Naive thymus-derived CD4-positive, alpha-beta T cell (primary cell): ENCODE results near the gene C1QTNF7. TPM values are rescaled to one million over a fixed set of nuclear protein-coding genes. Genes with fewer than 3 reads are reported as not detected.

Experiments
- ATAC-seq: fragments of 150-1000 bp; cut with Tn5 transposase; 2 replicates; pipeline ENCODE4 v1.10.0; 2021; ENCODE audit warnings: mild to moderate bottlenecking, moderate library complexity
- CTCF ChIA-PET: fragments of 350-600 bp; sonication (Branson Sonifier 250); formaldehyde crosslinking; loops from one replicate; lab custom pipeline; 2021; ENCODE audit warnings: antibody characterized with exemption; lab: Charles Lee
- POLR2A ChIA-PET: fragments of 350-600 bp; sonication (Branson Sonifier 250); formaldehyde crosslinking; loops from one replicate; lab custom pipeline; 2021; ENCODE audit warnings: antibody characterized with exemption, inconsistent platforms; lab: Charles Lee
- DNase-seq, 9 donors: peaks; one replicate each; pipeline versions ENCODE4 v3.0.0 to v3.0.0-alpha.2; 2020 to 2022; ENCODE audit warnings: mixed read lengths in 1 of 9
- H3K27ac ChIP-seq: one replicate; pipeline ENCODE4 v1.7.0; 2013; ENCODE audit warnings: mild to moderate bottlenecking, low read depth, low read length, moderate library complexity
- H3K27me3 ChIP-seq, 2 donors: one replicate each; pipeline ENCODE4 v1.7.0; 2013; ENCODE audit warnings: low read length in 2 of 2, mild to moderate bottlenecking in 2 of 2, moderate library complexity in 2 of 2; ENCODE audit not compliant: control insufficient read depth in 2 of 2, insufficient read depth in 2 of 2
- H3K36me3 ChIP-seq, 3 experiments: 1 replicate in 2 of 3; 2 replicates in 1 of 3; pipeline ENCODE4 v1.7.0; 2013; ENCODE audit warnings: low read length in 3 of 3, mild to moderate bottlenecking in 3 of 3, moderate library complexity in 1 of 3; ENCODE audit not compliant: insufficient read depth in 3 of 3, control insufficient read depth in 2 of 3
- H3K4me1 ChIP-seq, 2 donors: one replicate each; pipeline ENCODE4 v1.7.0; 2013; ENCODE audit warnings: low read length in 2 of 2, mild to moderate bottlenecking in 2 of 2, moderate library complexity in 1 of 2; ENCODE audit not compliant: control insufficient read depth in 2 of 2, insufficient read depth in 2 of 2
- H3K4me3 ChIP-seq: 2 replicates; pipeline ENCODE4 v1.7.0; 2013; ENCODE audit warnings: mild to moderate bottlenecking, low read length
- H3K9me3 ChIP-seq, 3 experiments: 1 replicate in 2 of 3; 2 replicates in 1 of 3; pipeline ENCODE4 v1.7.0; 2013; ENCODE audit warnings: low read length in 3 of 3; ENCODE audit not compliant: control insufficient read depth in 2 of 3
- H3K27ac Mint-ChIP-seq, 9 donors: one replicate each; pipeline ENCODE4 v1.8.0; 2020 to 2022; ENCODE audit warnings: mixed read lengths in 9 of 9, mild to moderate bottlenecking in 8 of 9, moderate library complexity in 5 of 9, inconsistent platforms in 2 of 9
- H3K27me3 Mint-ChIP-seq, 5 donors: one replicate each; pipeline ENCODE4 v1.8.0; 2021 to 2022; ENCODE audit warnings: mixed read lengths in 5 of 5, mild to moderate bottlenecking in 1 of 5
- H3K36me3 Mint-ChIP-seq, 5 donors: one replicate each; pipeline ENCODE4 v1.8.0; 2020 to 2022; ENCODE audit warnings: mixed read lengths in 5 of 5, mild to moderate bottlenecking in 3 of 5, inconsistent platforms in 1 of 5
- H3K4me1 Mint-ChIP-seq, 7 donors: one replicate each; pipeline ENCODE4 v1.8.0; 2020 to 2022; ENCODE audit warnings: mixed read lengths in 7 of 7, mild to moderate bottlenecking in 3 of 7, inconsistent platforms in 1 of 7
- H3K4me3 Mint-ChIP-seq, 10 donors: one replicate each; pipeline ENCODE4 v1.8.0; 2020 to 2022; ENCODE audit warnings: mild to moderate bottlenecking in 10 of 10, mixed read lengths in 10 of 10, moderate library complexity in 6 of 10, inconsistent platforms in 2 of 10
- H3K9me3 Mint-ChIP-seq, 11 donors: one replicate each; pipeline ENCODE4 v1.8.0; 2020 to 2022; ENCODE audit warnings: mixed read lengths in 11 of 11, mild to moderate bottlenecking in 4 of 11, inconsistent platforms in 1 of 11, moderate library complexity in 1 of 11
- intact Hi-C, 2 donors: fragments of 100-400 bp; cut with micrococcal nuclease; formaldehyde crosslinking; loops; one replicate each; pipeline ENCODE4 v1.15.1; 2023
- polyA plus RNA-seq, 2 donors: library from polyadenylated mRNA; unstranded; fragments of 300-500 nt; fragmentation: Illumina TruSeq; gene quantifications; one replicate each; pipeline ENCODE4 v1.2.3, GENCODE V29; 2021
- total RNA-seq, 6 experiments: library from RNA in 5 of 6; stranded (reverse) in 5 of 6; gene quantifications; 1 replicate in 5 of 6; 2 replicates in 1 of 6; pipeline ENCODE4 v1.2.3 and lab custom pipeline; 2021 to 2026

The C1QTNF7 gene
- total and polyA plus RNA-seq, 7 experiments from 2014 or later: 0.27 TPM; not detected in 6

DNA sequence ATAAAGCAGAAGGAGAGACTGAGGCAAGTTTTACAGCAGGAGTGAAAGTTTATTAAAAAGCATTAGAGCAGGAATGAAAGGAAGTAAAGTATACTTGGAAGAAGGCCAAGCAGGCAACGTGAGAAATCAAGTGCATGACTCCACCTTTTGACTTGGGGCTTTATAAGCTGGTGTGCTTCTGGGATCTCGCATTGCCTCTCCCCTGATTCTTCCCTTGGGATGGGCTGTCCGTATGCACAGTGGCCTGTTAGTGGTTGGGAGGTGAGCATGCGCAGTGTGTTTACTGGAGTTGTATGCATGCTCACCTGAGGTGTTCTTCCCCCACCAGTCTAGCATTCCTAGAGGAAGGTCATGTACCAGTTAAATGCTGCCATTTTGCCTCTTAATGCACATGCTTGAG, 29.1 kb upstream of the C1QTNF7 start:
- peaks cover 7 to 34% of the 10 kb centered on the region in 2 donors for H3K4me1 ChIP-seq
- peak in 1 of 9 donors; percentile 7 for DNase-seq
- H3K27ac Mint-ChIP-seq: peak overlapping the region in 8 of 9 donors; percentile 43 to 91 (median 76)
- no peaks in the 10 kb centered on the region for H3K9me3 Mint-ChIP-seq
- intact Hi-C loops: loop anchor here in 1 of 2 donors (5.0 kb wide), 1 partner anchor 1741 kb away; no protein-coding TSS in a partner anchor
- no peaks in the 10 kb centered on the region for H3K27me3 Mint-ChIP-seq
- peak overlapping the region in 3 of 10 donors; percentile 8 to 32 (median 15) for H3K4me3 Mint-ChIP-seq
- CTCF ChIA-PET: interaction anchor here (1.1 to 3.9 kb wide), 4 partner anchors 10 to 59 kb away, joined by 3 to 25 read pairs (median 10); no protein-coding TSS in a partner anchor
- no peak for ATAC-seq
- no peaks in the 10 kb centered on the region for H3K36me3 Mint-ChIP-seq
- H3K27me3 ChIP-seq: no peaks in the 10 kb centered on the region
- POLR2A ChIA-PET: no interaction called here
- no peak overlapping the region for H3K27ac ChIP-seq
- no peak overlapping the region for H3K4me3 ChIP-seq
- H3K36me3 ChIP-seq: no peaks in the 10 kb centered on the region
- H3K9me3 ChIP-seq: no peaks in the 10 kb centered on the region
- H3K4me1 Mint-ChIP-seq: peaks cover 17 to 73% (median 59%) of the 10 kb centered on the region in 7 donors

DNA sequence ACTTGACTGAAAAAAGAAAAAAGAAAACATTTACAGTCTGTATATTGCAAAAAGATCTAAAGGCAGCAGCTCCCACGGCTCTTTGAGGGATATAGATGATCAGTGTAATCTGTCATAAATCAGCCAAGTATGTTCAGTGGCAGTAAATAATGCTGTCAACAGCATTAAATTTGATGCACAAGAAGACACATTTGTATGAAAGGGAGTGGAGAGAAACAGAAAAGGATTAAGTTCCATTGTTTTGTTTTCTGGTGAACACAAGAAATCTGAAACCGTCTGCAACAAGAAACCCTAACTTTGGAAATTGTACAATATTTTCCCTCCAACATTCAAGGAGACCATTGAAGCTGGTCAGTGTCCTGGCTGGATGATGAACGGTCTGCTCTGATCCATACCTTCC, 27.6 kb upstream of the C1QTNF7 start:
- POLR2A ChIA-PET: interaction anchor here (0.5 to 1.9 kb wide), 4 partner anchors 11 to 397 kb away, joined by 3 to 6 read pairs (median 4); no protein-coding TSS in a partner anchor
- peak overlapping the region; percentile 56 for H3K27ac ChIP-seq

DNA sequence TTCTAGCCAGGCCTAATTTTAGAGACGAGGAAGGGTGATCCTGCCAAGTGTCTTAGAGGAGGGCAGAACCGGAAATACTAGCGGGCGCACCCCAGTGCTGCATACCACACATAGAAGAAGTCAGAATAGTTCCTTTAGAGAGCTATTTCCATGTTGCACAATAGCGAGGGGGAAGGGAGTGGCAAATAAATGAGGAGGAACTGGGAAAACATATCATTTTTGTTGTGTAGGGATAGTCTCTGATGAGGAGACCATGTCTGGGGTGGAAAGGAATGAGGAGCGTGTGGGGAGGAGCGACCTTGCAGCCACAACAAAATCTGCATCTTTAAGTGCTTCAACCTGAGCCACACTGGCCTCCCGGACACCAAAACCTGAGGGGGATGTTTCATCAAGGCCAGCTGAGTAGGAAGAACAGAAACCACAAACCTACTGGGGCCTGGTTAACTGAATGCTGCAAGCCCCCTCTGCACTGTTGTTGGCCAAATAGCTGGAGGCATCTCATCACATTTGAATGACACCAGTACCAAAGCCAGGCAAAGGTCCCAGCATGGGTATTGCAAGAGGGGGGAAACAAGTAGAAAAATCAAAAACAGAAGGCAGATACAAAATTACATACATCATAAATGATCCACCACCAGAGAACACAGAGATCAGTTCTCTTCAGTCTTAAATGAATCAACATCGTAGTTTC, 26.7 kb upstream of the C1QTNF7 start:
- ATAC-seq (peak; percentile 77), DNase-seq (peak in 7 of 9 donors; percentile 17 to 46 (median 34))
- peak overlapping the region; percentile 34 for H3K4me3 ChIP-seq
- H3K9me3 Mint-ChIP-seq: no peaks in the 10 kb centered on the region
- no peaks in the 10 kb centered on the region for H3K36me3 ChIP-seq
- peak overlapping the region; percentile 69 to 92 (median 80) for H3K4me3 Mint-ChIP-seq
- H3K4me1 ChIP-seq: peaks cover 7 to 34% of the 10 kb centered on the region in 2 donors
- H3K27ac Mint-ChIP-seq: peak overlapping the region; percentile 63 to 95 (median 87)
- H3K27ac ChIP-seq: peak overlapping the region; percentile 56
- H3K36me3 Mint-ChIP-seq: no peaks in the 10 kb centered on the region
- peaks cover 17 to 76% (median 70%) of the 10 kb centered on the region in 7 donors for H3K4me1 Mint-ChIP-seq
- peaks cover 0 to 6% (median 0%) of the 10 kb centered on the region in 5 donors for H3K27me3 Mint-ChIP-seq
- H3K27me3 ChIP-seq: no peaks in the 10 kb centered on the region
- ChIA-PET POLR2A (interaction anchor here (0.7 to 1.9 kb wide), 6 partner anchors 9 to 572 kb away, joined by 3 to 6 read pairs (median 4); no protein-coding TSS in a partner anchor), CTCF (interaction anchor here (1.0 to 1.3 kb wide), 2 partner anchors 168 to 169 kb away, joined by 4 to 7 read pairs; no protein-coding TSS in a partner anchor)
- intact Hi-C loops: loop anchor here (1.0 to 10.0 kb wide), 6 partner anchors 9 to 824 kb away; partner anchors contain the start of gene TAPT1 (in 1 of the 2)
- no peaks in the 10 kb centered on the region for H3K9me3 ChIP-seq

More for the DNA sequence above, 27.6 kb upstream of the C1QTNF7 start:
- CTCF ChIA-PET: interaction anchor here (0.6 to 0.7 kb wide), 2 partner anchors 27 to 57 kb away, joined by 3 to 4 read pairs; no protein-coding TSS in a partner anchor
- Histone ChIP-seq H3K9me3 (no peaks in the 10 kb centered on the region), H3K36me3 (no peaks in the 10 kb centered on the region), H3K27me3 (no peaks in the 10 kb centered on the region), H3K4me1 (peaks cover 7 to 34% of the 10 kb centered on the region in 2 donors), H3K4me3 (no peak overlapping the region)
- intact Hi-C loops: loop anchor here (2.0 to 10.0 kb wide), 4 partner anchors 15 to 825 kb away; partner anchors contain the start of gene TAPT1 (in 1 of the 2)
- peak overlapping the region in 4 of 10 donors; percentile 48 to 92 (median 78) for H3K4me3 Mint-ChIP-seq
- H3K27me3 Mint-ChIP-seq: no peaks in the 10 kb centered on the region
- H3K9me3 Mint-ChIP-seq: no peaks in the 10 kb centered on the region
- no peak for DNase-seq
- peak overlapping the region in 7 of 9 donors; percentile 16 to 95 (median 89) for H3K27ac Mint-ChIP-seq
- H3K4me1 Mint-ChIP-seq: peaks cover 17 to 70% (median 64%) of the 10 kb centered on the region in 7 donors
- H3K36me3 Mint-ChIP-seq: no peaks in the 10 kb centered on the region
- no peak for ATAC-seq

DNA sequence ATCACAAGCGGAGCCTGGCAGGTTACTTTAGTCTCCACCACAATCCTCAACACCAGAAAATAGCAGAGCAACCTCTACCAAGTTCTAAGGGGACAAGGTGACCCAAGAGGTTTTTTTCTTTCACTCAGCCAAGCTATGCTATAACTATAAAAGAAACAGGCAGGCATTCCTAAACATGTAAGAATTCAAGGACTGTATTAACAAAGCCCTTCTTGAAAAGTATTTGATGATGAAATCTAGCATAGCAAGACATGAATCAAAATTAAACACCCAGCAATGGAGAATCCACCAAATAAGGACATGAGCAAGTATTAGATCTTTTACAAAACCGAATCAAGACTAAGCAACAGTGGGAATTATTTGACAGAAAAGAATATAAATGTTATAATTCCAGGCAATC, 25.7 kb upstream of the C1QTNF7 start:
- H3K4me1 Mint-ChIP-seq: peaks cover 17 to 73% (median 66%) of the 10 kb centered on the region in 7 donors
- Histone ChIP-seq H3K36me3 (no peaks in the 10 kb centered on the region), H3K27ac (peak overlapping the region; percentile 56), H3K4me1 (peaks cover 7 to 34% of the 10 kb centered on the region in 2 donors), H3K9me3 (no peaks in the 10 kb centered on the region), H3K27me3 (no peaks in the 10 kb centered on the region), H3K4me3 (peak overlapping the region; percentile 34)
- POLR2A ChIA-PET: interaction anchor here (1.0 to 1.9 kb wide), 3 partner anchors 9 to 401 kb away, joined by 3 to 6 read pairs (median 5); no protein-coding TSS in a partner anchor
- DNase-seq: no peak
- ATAC-seq: no peak
- H3K4me3 Mint-ChIP-seq: peak overlapping the region in 9 of 10 donors; percentile 25 to 92 (median 80)
- H3K27me3 Mint-ChIP-seq: peaks cover 0 to 6% (median 0%) of the 10 kb centered on the region in 5 donors
- H3K27ac Mint-ChIP-seq: peak overlapping the region in 8 of 9 donors; percentile 68 to 95 (median 88)
- intact Hi-C loops: loop anchor here (5.0 to 10.0 kb wide), 2 partner anchors 250 to 823 kb away; partner anchors contain the start of gene TAPT1 (in 1 of the 2)
- CTCF ChIA-PET: interaction anchor here (1.0 to 1.3 kb wide), 2 partner anchors 169 to 171 kb away, joined by 4 to 7 read pairs; no protein-coding TSS in a partner anchor
- no peaks in the 10 kb centered on the region for H3K9me3 Mint-ChIP-seq
- H3K36me3 Mint-ChIP-seq: no peaks in the 10 kb centered on the region

DNA sequence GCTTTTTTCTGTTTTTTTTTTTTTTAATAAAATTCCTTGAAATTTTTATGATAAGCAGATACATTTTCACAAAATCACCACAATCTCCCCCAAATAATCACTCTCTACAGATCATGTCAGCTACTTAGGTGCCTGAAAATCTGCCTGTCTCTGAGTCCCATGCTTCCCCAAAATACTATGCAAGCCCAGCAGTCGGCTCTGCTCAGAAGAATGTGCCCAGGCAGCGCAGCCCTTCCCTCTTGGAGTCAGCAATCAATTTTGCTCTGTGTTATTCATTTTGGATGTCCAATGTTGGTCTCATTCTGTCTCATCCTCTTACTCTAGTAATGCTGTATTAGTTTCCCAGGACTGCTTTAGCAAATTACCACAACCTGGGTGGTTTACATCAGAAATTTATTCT, 24.9 kb upstream of the C1QTNF7 start:
- H3K9me3 Mint-ChIP-seq: no peaks in the 10 kb centered on the region
- H3K36me3 ChIP-seq: no peaks in the 10 kb centered on the region
- peaks cover 17 to 72% (median 64%) of the 10 kb centered on the region in 7 donors for H3K4me1 Mint-ChIP-seq
- POLR2A ChIA-PET: no interaction called here
- peak overlapping the region; percentile 30 for H3K27ac ChIP-seq
- intact Hi-C loops: loop anchor here (5.0 to 10.0 kb wide), 2 partner anchors 249 to 822 kb away; partner anchors contain the start of gene TAPT1 (in 1 of the 2)
- H3K4me3 ChIP-seq: no peak overlapping the region
- CTCF ChIA-PET: no interaction called here
- no peaks in the 10 kb centered on the region for H3K9me3 ChIP-seq
- peaks cover 0 to 6% (median 0%) of the 10 kb centered on the region in 5 donors for H3K27me3 Mint-ChIP-seq
- peaks cover 0 to 3% (median 0%) of the 10 kb centered on the region in 5 donors for H3K36me3 Mint-ChIP-seq
- H3K4me1 ChIP-seq: peaks cover 7 to 34% of the 10 kb centered on the region in 2 donors
- H3K27ac Mint-ChIP-seq: peak overlapping the region in 8 of 9 donors; percentile 71 to 93 (median 86)
- ATAC-seq (no peak), DNase-seq (no peak)
- peak overlapping the region in 6 of 10 donors; percentile 6 to 65 (median 36) for H3K4me3 Mint-ChIP-seq
- H3K27me3 ChIP-seq: no peaks in the 10 kb centered on the region

DNA sequence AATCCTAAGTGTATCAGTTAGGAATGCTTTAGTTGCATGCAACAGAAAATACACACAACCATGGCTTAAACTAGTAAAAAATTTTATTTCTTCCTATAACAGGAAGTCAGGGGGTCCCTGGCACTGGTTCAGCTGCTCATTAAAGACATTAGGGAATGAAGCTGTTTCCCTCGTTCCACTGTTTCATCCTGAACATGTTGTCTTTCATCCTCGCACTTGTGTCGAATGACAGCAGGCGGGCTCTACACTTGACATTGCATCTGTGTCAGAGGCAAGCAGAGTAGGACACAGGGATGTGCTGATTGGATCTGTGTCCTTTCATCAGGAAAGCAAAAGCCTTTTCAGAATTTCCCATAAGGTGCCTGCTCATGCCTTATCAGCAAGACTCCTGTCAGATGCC, 22.8 kb upstream of the C1QTNF7 start:
- DNase-seq: no peak
- ATAC-seq: no peak
- H3K4me3 Mint-ChIP-seq: no peak overlapping the region
- ChIA-PET CTCF (no interaction called here), POLR2A (no interaction called here)
- H3K36me3 Mint-ChIP-seq: peaks cover 0 to 3% (median 0%) of the 10 kb centered on the region in 5 donors
- H3K4me1 Mint-ChIP-seq: peaks cover 17 to 60% (median 51%) of the 10 kb centered on the region in 7 donors
- intact Hi-C loops: loop anchor here in 1 of 2 donors (10.0 kb wide), 1 partner anchor 820 kb away; the partner anchor contains the start of gene TAPT1
- Histone ChIP-seq H3K4me3 (no peak overlapping the region), H3K27ac (no peak overlapping the region), H3K36me3 (no peaks in the 10 kb centered on the region), H3K9me3 (no peaks in the 10 kb centered on the region), H3K27me3 (no peaks in the 10 kb centered on the region), H3K4me1 (peaks cover 7 to 39% of the 10 kb centered on the region in 2 donors)
- H3K9me3 Mint-ChIP-seq: no peaks in the 10 kb centered on the region
- H3K27ac Mint-ChIP-seq: no peak overlapping the region
- peaks cover 0 to 6% (median 0%) of the 10 kb centered on the region in 5 donors for H3K27me3 Mint-ChIP-seq
